Measurements from ENCODE around the gene MEIS3.

The MEIS3 gene

DNA sequence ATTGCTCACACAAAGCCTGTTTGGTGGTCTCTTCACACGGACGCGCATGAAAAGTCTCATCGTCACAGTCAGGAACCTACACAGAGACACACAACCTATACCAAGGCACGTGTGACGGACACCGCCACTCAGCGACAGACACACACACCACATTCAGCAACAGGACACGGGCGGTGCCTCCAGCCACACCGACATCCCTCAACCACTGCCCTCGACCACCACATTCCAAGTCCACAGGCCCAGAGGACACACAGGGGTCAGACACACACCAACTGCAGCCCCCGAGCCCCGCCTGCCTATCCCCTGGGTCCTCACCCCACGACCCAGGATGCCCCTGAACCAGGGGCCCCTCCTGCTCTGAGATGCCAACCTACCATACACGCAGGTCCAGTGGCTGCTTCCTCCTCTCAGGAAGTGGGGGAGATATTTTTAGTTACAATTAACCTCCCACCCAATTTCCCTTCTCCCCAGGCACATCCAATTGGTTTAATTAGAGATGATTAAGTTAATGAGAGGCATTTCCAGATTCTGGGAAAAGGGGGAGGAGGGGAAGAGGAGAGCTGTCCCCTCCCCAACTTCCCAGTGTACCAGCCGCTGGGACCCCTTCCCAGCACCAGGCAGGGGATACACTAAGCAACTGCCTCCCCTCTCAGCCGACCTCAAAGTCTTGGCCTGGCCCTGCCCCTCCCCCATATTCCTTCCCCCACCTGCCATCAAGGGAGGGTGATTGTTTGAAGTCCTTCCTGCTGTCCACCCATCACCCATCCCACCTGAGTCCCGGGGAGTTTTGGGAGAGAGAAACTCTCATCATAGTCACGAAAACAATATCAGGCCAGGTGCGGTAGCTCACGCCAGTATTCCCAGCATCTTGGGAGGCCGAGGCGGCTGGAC lies 20.4 kb downstream of the MEIS3 start:
- TF ChIP-seq, protein P1, sequence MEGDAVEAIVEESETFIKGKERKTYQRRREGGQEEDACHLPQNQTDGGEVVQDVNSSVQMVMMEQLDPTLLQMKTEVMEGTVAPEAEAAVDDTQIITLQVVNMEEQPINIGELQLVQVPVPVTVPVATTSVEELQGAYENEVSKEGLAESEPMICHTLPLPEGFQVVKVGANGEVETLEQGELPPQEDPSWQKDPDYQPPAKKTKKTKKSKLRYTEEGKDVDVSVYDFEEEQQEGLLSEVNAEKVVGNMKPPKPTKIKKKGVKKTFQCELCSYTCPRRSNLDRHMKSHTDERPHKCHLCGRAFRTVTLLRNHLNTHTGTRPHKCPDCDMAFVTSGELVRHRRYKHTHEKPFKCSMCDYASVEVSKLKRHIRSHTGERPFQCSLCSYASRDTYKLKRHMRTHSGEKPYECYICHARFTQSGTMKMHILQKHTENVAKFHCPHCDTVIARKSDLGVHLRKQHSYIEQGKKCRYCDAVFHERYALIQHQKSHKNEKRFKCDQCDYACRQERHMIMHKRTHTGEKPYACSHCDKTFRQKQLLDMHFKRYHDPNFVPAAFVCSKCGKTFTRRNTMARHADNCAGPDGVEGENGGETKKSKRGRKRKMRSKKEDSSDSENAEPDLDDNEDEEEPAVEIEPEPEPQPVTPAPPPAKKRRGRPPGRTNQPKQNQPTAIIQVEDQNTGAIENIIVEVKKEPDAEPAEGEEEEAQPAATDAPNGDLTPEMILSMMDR (IDR thresholded peaks at IDR 0.05), result no peak

DNA sequence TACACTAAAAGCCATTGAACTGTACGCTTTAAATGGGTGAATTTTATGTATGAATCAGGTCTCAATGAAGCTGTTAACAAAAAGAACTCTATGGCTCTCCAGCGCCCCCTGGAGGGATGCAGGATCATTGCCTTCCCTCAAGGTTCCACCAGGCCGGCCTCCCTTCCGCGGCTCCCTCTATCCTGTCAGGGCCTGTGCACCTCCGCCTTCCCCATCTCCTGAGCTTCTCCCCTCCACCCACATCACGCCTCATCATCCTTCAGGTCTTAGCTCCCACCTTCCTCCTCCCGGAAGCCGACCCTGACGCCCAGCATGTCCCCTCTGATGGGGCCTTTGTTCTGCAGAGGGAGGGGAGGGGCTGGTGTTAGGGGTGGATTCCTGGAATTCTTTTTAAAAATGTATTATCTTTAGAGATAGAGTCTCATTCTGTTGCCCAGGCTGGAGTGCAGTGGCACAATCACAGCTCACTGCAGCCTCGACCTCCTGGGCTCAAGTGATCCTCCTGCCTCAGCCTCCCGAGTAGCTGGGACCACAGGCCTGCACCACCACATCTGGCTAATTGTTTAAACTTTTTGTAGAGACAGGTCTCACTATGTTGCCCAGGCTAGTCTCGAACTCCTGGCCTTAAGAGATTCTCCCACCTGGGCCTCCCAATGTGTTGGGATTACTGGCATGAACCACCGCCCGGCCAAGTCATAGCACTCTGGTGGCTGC lies 27.7 kb downstream of the MEIS3 start:
- TF ChIP-seq, protein P1 (IDR thresholded peaks at IDR 0.05), result peak; percentile 66

DNA sequence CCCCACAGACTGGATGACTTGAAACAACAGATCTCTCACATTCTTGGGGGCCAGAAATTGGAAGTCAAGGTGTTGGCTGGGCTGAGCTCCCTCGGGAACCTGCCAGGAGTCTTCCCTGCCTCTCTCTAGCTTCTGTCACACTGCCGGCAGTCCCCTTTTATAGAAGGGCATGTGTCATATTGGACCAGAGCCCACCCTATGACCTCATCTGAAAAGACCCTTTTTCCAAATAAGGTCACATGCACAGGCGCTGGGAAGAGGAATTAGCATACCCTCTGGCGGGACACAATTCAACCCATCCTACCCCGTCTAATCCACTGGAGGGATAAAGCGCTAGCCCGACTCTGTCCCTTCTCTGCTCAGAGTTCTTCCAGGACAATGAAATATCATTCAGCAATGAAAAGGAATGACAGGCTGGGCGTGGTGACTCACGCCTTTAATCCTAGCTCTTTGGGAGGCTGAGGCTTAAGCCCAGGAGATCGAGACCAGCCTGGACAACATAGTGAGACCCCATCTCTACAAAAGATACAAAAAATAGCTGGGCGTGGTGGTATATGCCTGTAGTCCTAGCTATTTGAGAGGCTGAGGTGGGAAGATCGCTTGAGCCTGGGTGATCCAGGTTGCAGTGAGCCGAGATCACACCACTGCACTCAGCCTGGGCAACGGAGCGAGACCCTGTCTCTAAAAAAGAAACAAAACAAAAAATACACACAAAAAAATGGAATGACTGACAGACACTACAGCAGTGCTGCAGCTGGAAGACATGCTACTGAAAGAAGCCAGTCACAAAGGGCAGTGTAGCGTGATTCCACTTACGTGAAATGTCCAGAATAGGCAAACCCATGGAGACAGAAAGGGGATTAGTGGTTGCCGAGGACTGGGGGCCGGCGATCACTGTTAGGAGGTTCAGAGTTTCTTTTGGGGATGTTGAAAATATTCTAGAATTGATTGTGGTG lies 28.5 kb downstream of the MEIS3 start:
- TF ChIP-seq, protein P1 (IDR thresholded peaks at IDR 0.05), result no peak

DNA sequence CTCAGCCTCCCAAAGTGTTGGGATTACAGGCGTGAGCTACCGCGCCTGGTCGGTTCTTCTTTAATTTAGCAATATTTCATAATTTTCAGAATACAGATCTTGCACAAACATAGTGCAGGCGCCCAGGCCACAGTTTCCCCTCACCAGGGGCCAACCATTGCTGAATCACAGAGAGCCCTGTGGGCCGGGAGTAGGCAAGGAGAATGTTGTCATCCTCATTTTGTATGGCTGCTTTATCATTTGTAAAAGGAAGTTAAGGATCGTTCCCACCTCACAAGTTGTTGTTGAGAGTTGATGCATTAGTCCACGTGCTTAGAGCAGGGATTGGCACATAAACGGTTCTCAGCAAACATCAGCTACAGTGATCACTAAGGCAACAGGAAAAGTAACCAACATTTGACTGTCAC lies 30.2 kb downstream of the MEIS3 start:
- TF ChIP-seq, protein P1 (IDR thresholded peaks at IDR 0.05), result no peak

DNA sequence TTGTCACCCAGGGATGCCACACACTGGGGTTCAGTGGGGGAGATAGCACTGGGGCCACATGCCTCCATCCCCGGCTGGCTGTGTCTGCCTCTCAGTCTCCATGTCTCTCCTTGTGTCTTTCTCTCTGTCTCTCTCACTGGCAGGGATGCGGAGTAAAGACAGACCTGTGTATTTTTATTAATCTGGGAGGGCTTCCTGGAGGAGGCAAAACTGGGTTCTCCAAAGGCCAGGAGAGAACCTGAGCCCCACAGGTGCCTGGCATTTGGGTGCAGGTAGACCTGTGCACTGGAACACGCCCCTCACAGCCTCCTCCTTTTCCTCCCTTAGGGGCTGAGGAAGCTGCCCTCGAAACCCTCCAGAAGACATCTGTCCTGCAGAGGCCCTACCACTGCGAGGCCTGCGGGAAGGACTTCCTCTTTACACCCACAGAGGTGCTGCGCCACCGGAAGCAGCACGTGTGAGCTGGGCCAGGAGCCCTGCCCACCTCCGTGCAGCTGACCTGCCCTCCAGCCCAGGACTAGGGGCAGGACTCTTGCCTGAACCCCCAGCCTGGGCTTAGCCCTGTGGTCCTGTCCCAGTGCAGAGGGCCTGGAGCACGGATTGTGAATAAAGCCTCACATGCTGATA lies 37.6 kb downstream of the MEIS3 start:
- TF ChIP-seq, protein P1 (IDR thresholded peaks at IDR 0.05), result no peak

DNA sequence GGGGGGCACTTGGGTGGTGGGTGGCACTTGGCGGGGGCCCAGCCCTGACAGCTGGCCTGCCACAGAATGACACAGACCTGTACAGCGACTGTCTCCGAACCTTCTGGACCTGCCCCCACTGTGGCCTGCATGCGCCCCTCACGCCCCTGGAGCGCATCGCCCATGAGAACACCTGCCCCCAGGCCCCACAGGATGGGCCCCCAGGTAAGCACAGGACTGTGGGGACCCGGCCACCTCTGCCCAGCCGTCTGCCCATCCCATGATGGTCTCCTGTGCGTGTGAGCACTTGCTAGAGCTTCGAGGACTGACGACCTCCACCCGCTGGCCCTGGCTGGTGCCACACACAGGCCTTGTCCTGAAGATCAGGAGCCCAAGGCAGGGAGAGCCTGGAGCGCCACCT lies 38.2 kb downstream of the MEIS3 start:
- TF ChIP-seq, protein P1 (IDR thresholded peaks at IDR 0.05), result no peak

DNA sequence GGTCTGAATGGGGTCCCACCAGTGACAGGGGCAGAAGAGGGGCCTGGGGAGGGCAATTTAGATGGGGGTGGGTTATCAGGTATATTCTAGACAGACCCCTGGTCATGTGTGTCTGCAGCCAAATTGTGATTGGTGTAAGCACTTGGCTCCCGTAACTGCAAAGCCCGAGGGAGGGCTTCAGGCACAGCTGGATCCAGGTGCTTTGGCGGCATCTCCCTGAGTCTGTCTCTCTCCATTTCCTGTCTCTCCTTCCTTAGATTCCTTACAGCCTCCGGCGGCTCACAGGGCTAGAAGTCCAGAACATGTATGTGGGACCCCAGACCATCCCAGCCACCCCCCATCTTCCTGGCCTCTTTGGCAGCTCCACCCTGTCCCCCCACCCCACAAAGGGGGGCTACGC lies 38.8 kb downstream of the MEIS3 start:
- TF ChIP-seq, protein P1 (IDR thresholded peaks at IDR 0.05), result no peak
